ENCODE measurements around the gene NUP153.

Gene NUP153

GRCh38 chr6:17700421-17701416, 6.0 kb downstream of the NUP153 start:
- TF ChIP-seq CTCF (conservative IDR thresholded peaks at IDR 0.05; ENCODE audit: low read depth, low read length), result no peak
- no peak overlapping the region for H3K4me3 ChIP-seq (ENCODE audit: low read length)
- no peak for DNase-seq (ENCODE audit: low read depth)

- no peak for DNase-seq (ENCODE audit: low read depth)
- TF ChIP-seq CTCF (conservative IDR thresholded peaks at IDR 0.05; ENCODE audit: low read depth, low read length), result no peak
Observed at GRCh38 chr6:17691925-17692538, 14.7 kb downstream of the NUP153 start.

GRCh38 chr6:17688481-17688880, 18.2 kb downstream of the NUP153 start:
- no peak overlapping the region for H3K4me3 ChIP-seq (ENCODE audit: low read length)
- no peak for TF ChIP-seq CTCF (conservative IDR thresholded peaks at IDR 0.05; ENCODE audit: low read depth, low read length)
- DNase-seq (ENCODE audit: low read depth), result no peak

More at GRCh38 chr6:17691925-17692538, 14.7 kb downstream of the NUP153 start:
- H3K4me3 ChIP-seq (ENCODE audit: low read length), result no peak overlapping the region

GRCh38 chr6:17687136-17687535, 19.6 kb downstream of the NUP153 start:
- H3K4me3 ChIP-seq (ENCODE audit: low read length), result no peak overlapping the region
- no peak for TF ChIP-seq CTCF (conservative IDR thresholded peaks at IDR 0.05; ENCODE audit: low read depth, low read length)
- no peak for DNase-seq (ENCODE audit: low read depth)

GRCh38 chr6:17684134-17684533, 22.6 kb downstream of the NUP153 start:
- TF ChIP-seq CTCF (conservative IDR thresholded peaks at IDR 0.05; ENCODE audit: low read depth, low read length), result no peak

GRCh38 chr6:17683428-17683827, 23.3 kb downstream of the NUP153 start:
- DNase-seq (ENCODE audit: low read depth), result no peak
- no peak for TF ChIP-seq CTCF (conservative IDR thresholded peaks at IDR 0.05; ENCODE audit: low read depth, low read length)
- H3K4me3 ChIP-seq (ENCODE audit: low read length), result no peak overlapping the region

More at GRCh38 chr6:17684134-17684533, 22.6 kb downstream of the NUP153 start:
- no peak overlapping the region for H3K4me3 ChIP-seq (ENCODE audit: low read length)
- no peak for DNase-seq (ENCODE audit: low read depth)
